Measurements from ENCODE around the gene DLL1.
"Not testable (repeated sequence)": the region's sequence is repeated elsewhere in the genome, so short reads cannot be mapped to it uniquely, and the experiment has no call there.

Gene DLL1, protein sequence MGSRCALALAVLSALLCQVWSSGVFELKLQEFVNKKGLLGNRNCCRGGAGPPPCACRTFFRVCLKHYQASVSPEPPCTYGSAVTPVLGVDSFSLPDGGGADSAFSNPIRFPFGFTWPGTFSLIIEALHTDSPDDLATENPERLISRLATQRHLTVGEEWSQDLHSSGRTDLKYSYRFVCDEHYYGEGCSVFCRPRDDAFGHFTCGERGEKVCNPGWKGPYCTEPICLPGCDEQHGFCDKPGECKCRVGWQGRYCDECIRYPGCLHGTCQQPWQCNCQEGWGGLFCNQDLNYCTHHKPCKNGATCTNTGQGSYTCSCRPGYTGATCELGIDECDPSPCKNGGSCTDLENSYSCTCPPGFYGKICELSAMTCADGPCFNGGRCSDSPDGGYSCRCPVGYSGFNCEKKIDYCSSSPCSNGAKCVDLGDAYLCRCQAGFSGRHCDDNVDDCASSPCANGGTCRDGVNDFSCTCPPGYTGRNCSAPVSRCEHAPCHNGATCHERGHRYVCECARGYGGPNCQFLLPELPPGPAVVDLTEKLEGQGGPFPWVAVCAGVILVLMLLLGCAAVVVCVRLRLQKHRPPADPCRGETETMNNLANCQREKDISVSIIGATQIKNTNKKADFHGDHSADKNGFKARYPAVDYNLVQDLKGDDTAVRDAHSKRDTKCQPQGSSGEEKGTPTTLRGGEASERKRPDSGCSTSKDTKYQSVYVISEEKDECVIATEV

DNA sequence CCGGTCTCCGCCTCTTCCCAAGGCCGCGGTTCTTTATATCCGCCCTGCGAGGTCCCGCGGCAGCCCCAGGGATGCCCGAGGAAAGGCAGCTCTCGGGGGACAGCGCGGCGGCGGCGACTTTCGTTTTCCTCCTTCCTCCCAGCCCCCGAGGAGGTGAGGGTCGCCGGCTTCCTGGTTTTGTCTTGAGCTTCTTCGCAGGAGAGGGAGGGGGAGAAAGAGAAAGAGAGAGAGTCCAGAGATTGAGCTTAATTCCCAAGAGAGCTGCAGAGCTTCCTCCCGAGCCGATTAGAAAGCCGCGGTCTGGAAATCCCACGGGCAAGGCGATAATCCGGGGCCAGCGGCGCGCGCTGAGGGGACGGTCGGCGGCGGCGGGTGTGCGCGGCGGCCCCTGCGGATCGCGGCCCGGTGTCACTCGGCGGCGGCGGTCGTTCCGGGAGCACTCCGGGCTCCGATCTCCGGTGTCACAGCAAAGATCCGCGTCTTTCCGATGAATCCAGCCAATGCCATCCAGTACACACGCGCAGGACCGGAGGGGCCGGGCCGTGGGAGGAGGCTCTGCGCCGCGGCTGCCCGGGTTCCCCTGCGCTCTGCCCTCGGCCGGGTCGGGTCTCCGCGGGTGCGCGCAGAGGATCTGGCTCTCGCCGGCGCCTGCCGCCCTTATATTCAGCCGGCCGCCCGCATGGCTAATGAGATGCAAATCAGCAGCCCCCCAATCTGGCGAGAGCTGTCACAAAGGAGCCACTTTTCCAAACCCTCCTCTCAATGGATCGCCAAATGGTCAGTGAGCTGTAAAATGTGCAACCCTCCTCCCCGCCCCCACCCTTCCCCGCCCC is at the start of gene DLL1:
DLL1 (minus strand) TSS at position 783 of the 833 bp plus-strand sequence. CDS start 939 bp downstream, outside the sequence.
- no peak for DNase-seq

GRCh38 chr6:170335199-170335598 is 44.3 kb upstream of the DLL1 start:
- not testable (repeated sequence) for DNase-seq

GRCh38 chr6:170329321-170329720 is 38.4 kb upstream of the DLL1 start:
- no peak for DNase-seq

GRCh38 chr6:170317718-170318117 is 26.8 kb upstream of the DLL1 start:
- DNase-seq = no peak

DNA sequence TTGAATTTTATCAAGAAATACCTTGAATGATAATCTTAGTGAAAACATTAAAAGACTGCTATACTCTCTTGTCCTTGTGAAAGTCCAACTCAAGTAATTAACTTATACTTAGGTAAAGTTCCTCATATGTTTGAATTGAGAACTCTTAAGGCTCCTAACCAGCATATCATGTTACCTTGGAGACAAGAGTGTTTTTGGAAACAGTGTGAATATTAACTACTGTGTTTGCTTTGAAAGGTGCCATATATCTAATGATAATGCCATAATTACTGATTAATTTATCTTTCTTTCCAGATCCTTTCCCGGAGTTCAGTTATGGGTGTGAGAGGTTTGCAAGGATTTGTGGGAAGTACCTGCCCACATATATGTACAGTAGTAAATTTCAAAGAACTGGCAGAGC is 26.2 kb upstream of the DLL1 start:
- DNase-seq = no peak

- DNase-seq = no peak
These were observed 25.2 kb upstream of the DLL1 start for GRCh38 chr6:170316071-170316470.

GRCh38 chr6:170314983-170315382 is 24.1 kb upstream of the DLL1 start:
- DNase-seq = no peak

GRCh38 chr6:170313716-170314295 is 22.9 kb upstream of the DLL1 start:
- DNase-seq = no peak

DNA sequence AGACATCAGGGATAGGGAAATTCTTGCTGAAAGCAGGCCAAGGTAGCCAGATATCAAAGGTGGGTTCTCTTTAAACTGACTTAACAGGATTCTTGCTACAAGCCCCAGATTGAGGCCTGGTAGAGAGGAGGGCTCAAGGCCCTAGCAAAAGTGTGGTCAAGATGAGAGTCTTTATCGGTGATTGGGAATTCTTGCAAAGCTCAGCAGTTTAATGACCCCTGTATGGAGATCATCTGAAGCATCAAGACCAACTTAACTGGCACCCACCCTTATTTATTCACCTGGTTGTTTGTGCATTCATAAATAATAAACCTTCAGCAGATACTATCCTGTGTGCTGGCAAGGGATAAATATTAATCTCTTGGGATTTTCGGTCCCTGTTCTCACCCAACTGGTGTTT is 22.0 kb upstream of the DLL1 start:
- no peak for DNase-seq

- no peak for DNase-seq
These were observed 20.8 kb upstream of the DLL1 start for GRCh38 chr6:170311696-170312095.

DNA sequence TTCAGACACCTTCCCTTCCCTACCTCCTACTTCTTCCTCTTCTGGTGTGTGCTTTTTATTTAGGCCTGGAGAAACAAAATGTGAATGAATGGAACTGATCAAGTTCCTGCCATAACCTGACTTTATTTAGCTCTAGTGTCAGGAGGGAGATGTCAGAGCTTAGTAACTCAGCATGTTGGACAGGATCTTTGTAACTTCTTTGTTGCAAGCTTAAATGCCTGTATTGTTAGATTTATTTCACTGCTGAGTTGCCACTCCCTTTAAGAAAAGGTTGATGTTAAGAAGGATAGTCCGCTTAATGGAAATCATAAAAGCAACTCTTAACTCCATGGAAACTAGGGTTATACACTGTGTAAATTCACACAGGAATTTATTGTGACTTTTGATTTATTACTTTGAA is 17.9 kb upstream of the DLL1 start:
- DNase-seq = no peak

DNA sequence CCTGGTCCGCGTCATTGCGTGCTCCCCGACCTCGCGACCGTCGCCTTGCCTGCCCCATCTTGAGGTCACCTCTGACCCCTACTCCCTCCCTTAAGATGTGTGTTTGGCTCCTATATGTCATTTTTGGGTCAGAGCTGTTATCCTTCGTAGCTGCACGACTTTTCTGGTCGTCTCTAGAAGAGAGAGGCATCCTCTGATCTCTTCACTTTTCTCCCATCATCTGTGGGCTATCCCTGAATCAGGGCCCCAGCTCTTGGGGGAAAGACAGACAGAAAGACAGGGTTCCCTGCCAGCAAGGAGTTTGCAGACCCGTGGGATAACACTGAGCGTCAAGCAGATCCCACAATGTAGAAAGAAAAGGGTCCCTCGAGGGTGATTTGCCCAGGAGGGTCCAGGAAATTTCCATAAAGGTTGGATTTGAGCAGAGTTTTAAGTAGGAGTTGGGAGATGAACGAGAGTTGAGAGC is 16.2 kb upstream of the DLL1 start:
- no peak for DNase-seq

GRCh38 chr6:170306324-170307079 is 15.6 kb upstream of the DLL1 start, which contains the start of gene FAM120B:
Gene FAM120B, plus strand, starts transcription at chr6:170306758. Its CDS starts 10,633 bp downstream, at chr6:170317391.
- peak; percentile 97 for DNase-seq

DNA sequence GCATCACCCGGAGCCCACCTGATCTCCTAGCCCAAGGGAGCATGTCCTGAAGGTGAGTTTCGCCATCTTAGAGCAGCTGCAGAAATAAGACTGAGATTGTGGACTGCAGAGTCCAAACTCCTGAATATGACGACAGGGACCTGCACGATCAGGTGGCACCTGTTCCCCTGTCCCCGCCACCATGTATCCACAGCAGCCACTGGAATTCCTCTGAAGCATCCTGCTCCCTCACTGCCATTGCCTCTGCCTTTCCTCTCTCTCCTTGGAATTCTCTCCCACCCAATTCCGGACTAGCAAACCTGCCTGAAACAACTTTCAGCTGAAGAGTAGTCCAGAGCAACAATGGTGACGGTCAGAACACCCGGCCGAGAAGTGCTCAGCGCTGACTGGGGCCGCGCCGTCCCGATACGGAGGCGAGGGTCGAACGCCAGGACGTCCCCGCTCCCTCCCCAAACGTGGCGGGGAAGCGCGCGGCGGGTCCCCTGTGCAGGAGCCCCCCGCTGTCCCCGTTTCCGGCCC is 15.0 kb upstream of the DLL1 start:
- no peak for DNase-seq

GRCh38 chr6:170301184-170301583 is 10.3 kb upstream of the DLL1 start:
- DNase-seq = no peak

- no peak for DNase-seq
These were observed 7.8 kb upstream of the DLL1 start for GRCh38 chr6:170298688-170299087.

DNA sequence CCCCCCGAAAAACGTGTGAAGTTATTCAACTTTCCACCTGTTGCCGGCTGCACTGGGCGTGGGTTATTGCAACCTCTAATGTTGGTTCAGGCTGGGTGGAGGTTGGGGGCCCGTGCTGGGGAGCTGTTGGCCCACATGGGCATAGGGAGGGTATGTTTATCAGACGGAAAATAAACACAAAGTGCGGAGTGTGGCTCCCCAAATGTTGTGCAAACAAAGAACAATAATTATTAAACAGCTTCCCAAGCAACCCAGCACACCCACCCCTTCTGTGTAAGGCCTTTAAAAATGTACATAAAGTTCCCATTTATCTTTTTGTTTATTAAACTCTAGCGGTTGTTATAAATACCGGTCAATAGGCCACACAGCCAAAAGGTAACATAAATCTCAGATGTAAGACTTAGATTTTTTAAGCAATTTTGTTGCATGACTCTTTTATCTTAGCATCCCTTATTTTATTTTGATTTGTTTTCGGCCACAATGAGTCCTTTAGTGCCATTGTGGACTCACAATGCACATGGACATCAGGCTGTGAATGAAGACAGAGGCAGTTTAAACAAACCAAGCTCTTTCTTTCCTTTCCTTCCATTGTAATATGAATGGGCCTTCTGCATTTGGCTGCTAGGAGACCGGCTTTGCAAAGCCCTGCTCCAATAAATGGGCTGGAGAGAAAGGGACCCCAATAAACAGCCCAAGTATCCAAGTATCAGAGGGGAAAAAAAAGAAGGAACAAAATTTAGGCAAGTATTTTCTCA is 6.9 kb upstream of the DLL1 start:
- no peak for DNase-seq

- DNase-seq = no peak
These were observed 6.1 kb upstream of the DLL1 start for GRCh38 chr6:170296746-170297575.

- no peak for DNase-seq
These were observed 5.5 kb upstream of the DLL1 start for GRCh38 chr6:170296423-170296745.

Data from activated CD4-positive, alpha-beta T cell treated with anti-CD3 and anti-CD28 coated beads, Interleukin-2, amount 50 U/mL, for 16 hours (primary cell).